Measurements from ENCODE around the gene PGLYRP3.

PGLYRP3 gene

GRCh38 chr1:153260585-153261280 is 52.0 kb downstream of the PGLYRP3 start:
- TF ChIP-seq ZNF560 (tag by site-specific recombination; IDR thresholded peaks at IDR 0.05; ENCODE audit: borderline replicate concordance) (peak; percentile 64), ZNF398 (tag by site-specific recombination; IDR thresholded peaks at IDR 0.05) (peak; percentile 53; the same call in 1 of the 2 replicates), GLI2 (tag by site-specific recombination; IDR thresholded peaks at IDR 0.05; ENCODE audit: borderline replicate concordance, low read depth) (no peak)
- Histone ChIP-seq H3K4me3 (ENCODE audit: low read depth, low read length) (peak overlapping the region; percentile 46), H3K9me3 (ENCODE audit: control insufficient read depth, insufficient read depth, low read depth, low read length) (no peaks in the 10 kb centered on the region), H3K36me3 (ENCODE audit: control insufficient read depth in 2 of 2, insufficient read depth in 1 of 2, low read length in 2 of 2) (no peaks in the 10 kb centered on the region), H3K27ac (ENCODE audit: extremely low read depth, low read depth, low read length) (no peak overlapping the region), H3K4me1 (ENCODE audit: control insufficient read depth, insufficient read depth, low read length) (no peaks in the 10 kb centered on the region)
- CTCF ChIA-PET: no interaction called here
- POLR2A ChIA-PET: no interaction called here

GRCh38 chr1:153259387-153259786 is 53.4 kb downstream of the PGLYRP3 start, which contains the start of gene LORICRIN:
TSS of gene LORICRIN (plus strand) at chr1:153259687. CDS start at chr1:153260950, 1,263 bp downstream.
- H3K4me3 ChIP-seq (ENCODE audit: low read depth, low read length): no peak within 1 kb of the TSS

DNA sequence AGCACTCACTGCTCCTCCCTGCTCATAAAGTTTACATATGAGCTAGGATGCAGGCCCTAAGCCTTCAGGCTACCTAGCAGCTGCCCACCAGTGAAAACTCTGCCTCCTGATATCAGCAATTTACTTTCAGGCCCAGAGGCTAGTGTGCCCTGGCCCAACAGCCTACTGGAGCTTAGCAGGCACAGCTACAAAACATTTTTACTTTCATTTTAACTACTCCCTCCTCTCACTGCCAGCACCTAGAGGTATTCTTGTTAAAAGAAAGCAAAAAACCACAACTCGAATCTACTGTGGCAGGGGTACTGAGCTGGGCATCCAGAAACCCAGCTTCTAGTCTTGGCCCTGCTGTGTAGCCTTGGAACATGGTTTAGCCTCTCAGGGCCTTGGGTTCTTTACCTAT is 59.1 kb downstream of the PGLYRP3 start:
- ChIA-PET CTCF (interaction anchor here (0.6 to 1.6 kb wide), 4 partner anchors 25 to 245 kb away, joined by 3 to 8 read pairs (median 4); no protein-coding TSS in a partner anchor), POLR2A (no interaction called here)
- no peak overlapping the region for H3K27ac ChIP-seq (ENCODE audit: extremely low read depth, low read depth, low read length)
- no peaks in the 10 kb centered on the region for H3K4me1 ChIP-seq (ENCODE audit: control insufficient read depth, insufficient read depth, low read length)
- no peak overlapping the region for H3K4me3 ChIP-seq (ENCODE audit: low read depth, low read length)
- TF ChIP-seq ZNF2 (tag by site-specific recombination; IDR thresholded peaks at IDR 0.05) (no peak), ZNF596 (tag by site-specific recombination; IDR thresholded peaks at IDR 0.05) (no peak), ZNF341 (tag by site-specific recombination; IDR thresholded peaks at IDR 0.05; ENCODE audit: low read depth) (no peak), OSR2 (tag by site-specific recombination; IDR thresholded peaks at IDR 0.05) (no peak), GLI2 (tag by site-specific recombination; IDR thresholded peaks at IDR 0.05; ENCODE audit: borderline replicate concordance, low read depth) (no peak), CTCF (tag by site-specific recombination; IDR thresholded peaks at IDR 0.05) (no peak)
- H3K9me3 ChIP-seq (ENCODE audit: control insufficient read depth, insufficient read depth, low read depth, low read length): no peaks in the 10 kb centered on the region
- no peaks in the 10 kb centered on the region for H3K36me3 ChIP-seq (ENCODE audit: control insufficient read depth in 2 of 2, insufficient read depth in 1 of 2, low read length in 2 of 2)

More at GRCh38 chr1:153259387-153259786, 53.4 kb downstream of the PGLYRP3 start, which contains the start of gene LORICRIN:
- CTCF ChIA-PET: no interaction called here
- H3K4me1 ChIP-seq (ENCODE audit: control insufficient read depth, insufficient read depth, low read length): no peaks in the 10 kb centered on the region
- no peaks in the 10 kb centered on the region for H3K36me3 ChIP-seq (ENCODE audit: control insufficient read depth in 2 of 2, insufficient read depth in 1 of 2, low read length in 2 of 2)
- H3K27ac ChIP-seq (ENCODE audit: extremely low read depth, low read depth, low read length): no peak within 1 kb of the TSS
- TF ChIP-seq ZNF76 (tag by site-specific recombination; IDR thresholded peaks at IDR 0.05; ENCODE audit: borderline replicate concordance, low read depth) (no peak), ZNF292 (tag by site-specific recombination; IDR thresholded peaks at IDR 0.05; ENCODE audit: borderline replicate concordance, low read depth) (no peak), PRDM1 (tag by site-specific recombination; IDR thresholded peaks at IDR 0.05) (no peak), ZFP69B (tag by site-specific recombination; IDR thresholded peaks at IDR 0.05) (no peak), ZSCAN16 (tag by site-specific recombination; IDR thresholded peaks at IDR 0.05) (no peak)
- TF ChIP-seq, protein P1, sequence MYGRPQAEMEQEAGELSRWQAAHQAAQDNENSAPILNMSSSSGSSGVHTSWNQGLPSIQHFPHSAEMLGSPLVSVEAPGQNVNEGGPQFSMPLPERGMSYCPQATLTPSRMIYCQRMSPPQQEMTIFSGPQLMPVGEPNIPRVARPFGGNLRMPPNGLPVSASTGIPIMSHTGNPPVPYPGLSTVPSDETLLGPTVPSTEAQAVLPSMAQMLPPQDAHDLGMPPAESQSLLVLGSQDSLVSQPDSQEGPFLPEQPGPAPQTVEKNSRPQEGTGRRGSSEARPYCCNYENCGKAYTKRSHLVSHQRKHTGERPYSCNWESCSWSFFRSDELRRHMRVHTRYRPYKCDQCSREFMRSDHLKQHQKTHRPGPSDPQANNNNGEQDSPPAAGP (tag by site-specific recombination; IDR thresholded peaks at IDR 0.05): no peak
- POLR2A ChIA-PET: no interaction called here
- no peaks in the 10 kb centered on the region for H3K9me3 ChIP-seq (ENCODE audit: control insufficient read depth, insufficient read depth, low read depth, low read length)

Measured in HEK293 (cell line).